Middle frontal gyrus (tissue), 1 donor: ENCODE data around the gene NKX2-1.
"Not testable (repeated sequence)": the region's sequence is repeated elsewhere in the genome, so short reads cannot be mapped to it uniquely, and the experiment has no call there.

Source experiments
- DNase-seq: peaks from one replicate; pipeline ENCODE4 v3.0.0-alpha.2; 2015; ENCODE audit warnings: low spot score; ENCODE audit errors: extremely low spot score

Gene NKX2-1

GRCh38 chr14:36519431-36520321 is at the start of gene NKX2-1:
TSS of gene NKX2-1 (minus strand) at chr14:36520232. CDS start at chr14:36520129, 103 bp downstream.
- DNase-seq = no peak

- no peak for DNase-seq
Observed at GRCh38 chr14:36556811-36557433, 36.9 kb upstream of the NKX2-1 start.

DNA sequence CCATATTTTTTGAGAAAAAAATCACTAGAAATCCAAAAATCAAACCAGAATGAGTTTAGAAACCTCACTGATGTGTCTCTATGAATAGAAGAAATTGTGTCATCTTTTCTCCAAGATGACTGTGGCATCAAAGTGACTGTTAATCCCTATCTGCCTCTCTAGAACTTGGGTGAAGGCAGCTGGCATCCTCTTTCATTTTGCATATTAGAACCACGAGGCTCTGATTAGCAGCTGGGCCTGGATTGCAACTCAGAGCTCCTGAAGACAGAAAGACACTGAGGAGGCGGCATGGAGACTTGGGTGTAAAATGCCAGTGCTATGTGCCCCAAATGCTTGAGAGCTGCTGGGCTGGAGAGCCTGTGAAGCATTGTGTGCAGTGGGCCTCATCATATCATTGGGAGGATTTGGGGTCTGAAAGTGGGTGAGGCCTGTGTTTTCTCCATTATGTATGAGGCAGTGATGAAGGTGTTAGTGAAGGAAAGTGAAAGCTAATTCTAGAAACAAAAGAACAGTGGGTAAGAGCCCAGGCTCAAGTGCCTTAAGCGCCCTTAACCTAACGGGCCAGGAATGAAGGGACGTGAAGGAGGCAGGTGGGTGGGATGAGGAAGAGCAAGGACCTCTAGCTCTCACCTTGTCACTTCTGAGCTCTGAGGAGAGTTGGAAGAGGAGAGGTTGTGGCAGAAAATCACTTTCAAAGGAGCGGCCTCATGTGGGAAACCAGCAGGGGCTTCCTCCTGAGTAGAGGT is 36.1 kb upstream of the NKX2-1 start:
- DNase-seq = no peak

DNA sequence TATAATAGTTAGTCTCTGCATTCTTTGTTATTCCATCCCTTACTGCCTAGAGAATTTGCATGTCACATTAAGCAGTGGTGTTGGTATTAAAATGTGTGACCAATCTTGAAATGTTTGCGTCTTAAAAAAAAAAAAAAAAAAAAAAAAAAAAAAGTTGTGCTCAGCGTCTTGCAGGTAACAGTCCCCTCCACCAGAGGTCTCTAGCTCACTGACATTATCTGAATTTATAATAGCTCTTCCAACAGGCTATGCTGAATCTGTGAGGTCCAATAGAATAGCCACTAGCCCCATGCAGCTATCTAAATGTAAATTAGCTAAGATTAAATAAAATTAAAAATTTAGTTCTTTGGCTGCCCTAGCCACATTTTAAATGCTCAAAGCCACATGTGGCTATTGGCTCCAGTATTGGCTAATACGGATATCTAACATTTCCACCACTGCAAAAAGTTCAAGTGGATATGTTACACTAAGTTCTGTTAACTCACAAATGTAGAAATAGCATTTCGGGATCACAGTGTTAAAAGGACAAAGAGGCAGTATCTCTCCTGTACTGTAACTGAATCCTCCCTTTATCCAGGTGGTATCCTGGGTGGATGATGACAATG is 33.7 kb upstream of the NKX2-1 start:
- DNase-seq = no peak

- no peak for DNase-seq
Observed at GRCh38 chr14:36550899-36551298, 30.9 kb upstream of the NKX2-1 start.

DNA sequence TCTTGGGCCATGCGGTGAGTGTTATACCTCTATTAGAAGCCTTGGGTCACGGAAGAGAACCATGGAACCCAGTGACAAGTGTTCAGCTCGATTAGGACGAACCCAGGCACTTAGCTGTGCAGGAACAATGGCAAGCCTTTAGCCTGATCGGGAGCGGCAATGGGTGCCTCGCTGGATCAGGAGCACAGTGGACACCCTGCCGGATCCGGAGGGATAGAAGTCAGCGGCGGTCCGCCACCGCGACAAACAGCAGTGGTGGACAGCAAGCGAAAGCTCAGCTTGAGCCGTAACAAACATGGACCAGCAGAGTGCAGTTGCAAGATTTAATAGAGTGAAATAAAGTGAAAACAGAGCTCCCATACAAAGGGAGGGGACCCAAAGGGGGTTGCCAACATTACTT is 24.2 kb upstream of the NKX2-1 start:
- DNase-seq = not testable (repeated sequence)

GRCh38 chr14:36538051-36538450 is 18.0 kb upstream of the NKX2-1 start:
- DNase-seq = no peak

- no peak for DNase-seq
Observed at GRCh38 chr14:36529062-36529461, 9.0 kb upstream of the NKX2-1 start.

- no peak for DNase-seq
Observed at GRCh38 chr14:36525746-36526099, 5.7 kb upstream of the NKX2-1 start.

GRCh38 chr14:36524874-36525745 is 5.1 kb upstream of the NKX2-1 start:
- DNase-seq = no peak

GRCh38 chr14:36524220-36524837 is 4.3 kb upstream of the NKX2-1 start:
- DNase-seq = no peak

DNA sequence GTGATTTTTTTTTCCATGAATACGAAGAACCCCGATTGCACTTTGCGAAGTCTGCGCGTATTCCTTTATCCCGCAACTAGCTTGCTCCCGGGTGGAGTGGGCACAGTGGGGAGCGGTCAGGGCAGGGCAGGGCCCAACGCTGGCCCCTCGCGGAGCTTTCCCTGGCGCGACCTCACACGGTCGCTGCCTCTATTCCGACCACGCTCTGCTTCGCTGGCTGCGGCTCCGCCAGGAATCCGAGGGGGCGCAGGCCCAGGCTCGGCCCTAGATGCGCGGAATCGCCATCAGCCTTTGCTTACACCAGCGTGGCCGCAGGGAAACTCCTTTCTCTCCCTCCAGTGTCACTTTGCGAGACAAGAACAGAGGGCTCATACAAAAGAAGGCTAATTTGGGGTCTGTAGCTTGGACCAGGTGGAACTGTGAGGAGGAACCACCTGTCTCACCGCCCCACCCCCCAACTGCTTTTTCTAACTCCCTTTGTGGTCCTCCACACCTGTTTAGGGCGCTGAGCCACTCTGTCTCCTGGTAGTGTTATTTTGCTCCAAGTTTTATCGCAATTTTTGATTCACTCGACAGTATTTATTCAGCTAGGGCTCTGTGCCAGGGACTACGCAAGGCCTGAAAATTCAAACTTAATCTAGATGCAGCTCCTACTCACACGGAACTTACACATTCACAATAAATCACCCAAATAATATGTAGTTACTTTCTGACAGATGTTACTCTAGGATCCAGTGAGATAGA is 3.1 kb upstream of the NKX2-1 start:
- no peak for DNase-seq

- no peak for DNase-seq
Observed at GRCh38 chr14:36522347-36522971, 2.4 kb upstream of the NKX2-1 start.

DNA sequence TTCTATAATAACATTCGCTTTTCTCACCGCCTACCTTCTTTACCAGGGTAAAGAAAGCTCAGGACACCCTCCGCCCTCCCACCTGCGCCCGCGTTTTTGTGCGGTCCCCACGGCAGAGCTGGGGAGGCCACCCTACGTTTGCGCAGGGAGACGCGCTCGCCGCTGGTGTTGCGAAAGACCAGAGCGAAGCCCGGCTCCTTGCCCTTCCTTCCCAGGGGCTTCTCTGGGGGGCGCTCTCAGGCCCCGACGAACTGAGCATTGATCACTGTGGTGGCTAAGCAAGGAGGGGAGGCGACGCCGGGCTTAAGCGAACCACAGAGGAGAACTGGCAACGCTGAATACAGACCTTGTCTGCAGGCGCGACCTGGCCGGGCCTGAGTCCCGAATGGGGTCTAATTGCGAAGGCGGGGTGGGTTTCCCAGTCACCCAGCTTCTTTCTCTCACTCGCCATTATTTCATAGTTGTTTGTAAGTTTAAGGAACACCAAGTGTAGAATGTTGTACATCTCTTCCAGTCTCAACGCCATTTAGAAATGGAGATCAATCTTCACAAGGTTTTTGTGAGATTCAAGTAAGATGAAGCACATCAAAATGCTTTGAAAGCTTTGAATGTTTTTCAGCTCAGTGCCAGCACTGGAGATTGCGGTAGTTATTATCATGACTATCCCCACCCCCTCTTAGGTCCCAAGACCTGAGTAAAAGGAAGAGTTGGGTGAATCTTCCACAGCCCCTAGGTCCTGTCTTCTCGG is 1.7 kb upstream of the NKX2-1 start:
- DNase-seq = no peak

DNA sequence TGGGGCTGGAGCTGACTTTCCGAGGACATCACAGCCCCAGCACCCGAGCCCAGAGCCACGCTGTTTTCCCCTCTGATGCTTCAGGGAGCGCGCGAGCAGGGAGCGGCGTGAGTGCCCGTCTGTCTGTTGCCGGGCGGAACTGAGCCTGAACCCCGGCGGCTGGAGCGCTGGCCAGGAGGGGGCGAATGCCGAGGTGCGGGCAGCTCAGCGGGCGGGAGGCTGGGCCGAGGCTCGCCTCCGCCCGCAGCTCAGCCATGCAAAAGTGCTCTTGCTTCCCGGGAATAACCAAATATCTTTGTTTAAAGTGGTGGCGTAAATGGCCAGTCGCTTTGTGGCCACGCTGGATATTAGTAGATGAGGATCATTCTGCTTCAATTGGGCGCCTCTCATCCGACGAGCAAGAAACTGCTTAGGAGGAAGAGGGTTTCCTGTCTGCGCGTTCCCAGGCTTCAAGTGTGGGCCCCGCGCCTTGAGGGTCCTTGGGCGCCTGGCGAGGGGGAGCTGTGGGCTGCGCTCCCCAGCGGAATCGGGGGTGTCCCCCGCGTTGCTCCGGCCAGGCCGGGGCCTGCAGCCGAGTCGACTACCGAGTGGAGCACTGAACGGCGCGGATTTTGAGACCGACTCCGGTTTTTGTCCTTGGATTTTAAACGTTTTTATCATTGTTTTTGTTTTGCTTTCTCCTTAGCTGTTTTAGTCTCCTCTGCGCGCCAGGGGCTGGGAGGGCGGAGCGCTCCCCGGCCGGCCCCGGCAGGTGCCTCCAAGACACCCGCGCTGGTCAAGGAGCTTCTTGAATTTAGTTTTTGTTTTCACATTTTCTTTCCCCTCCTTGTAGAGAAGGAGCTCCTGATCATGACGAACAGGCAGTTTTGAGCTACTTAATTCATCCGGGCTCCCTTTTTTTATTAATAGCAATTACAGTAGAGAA is 831 bp upstream of the NKX2-1 start:
- no peak for DNase-seq

- no peak for DNase-seq
Observed at GRCh38 chr14:36518586-36519430, 1.2 kb downstream of the NKX2-1 start.
